Loucy (cell line): ENCODE data around the gene RAB6B.

Experiments used
- H2AFZ ChIP-seq: fragments of 200-600 bp; sonication (generic); 2 replicates; pipeline ENCODE4 v1.6.0; 2016; ENCODE audit warnings: antibody characterized with exemption, mild to moderate bottlenecking, low read length, moderate library complexity
- H3F3A ChIP-seq: fragments of 200-600 bp; 2 replicates; pipeline ENCODE4 v1.6.0; 2016; ENCODE audit warnings: antibody characterized with exemption, low read depth, mild to moderate bottlenecking
- H3K27me3 ChIP-seq: fragments of 200-600 bp; sonication (generic); 2 replicates; pipeline ENCODE4 v1.6.1; 2014; ENCODE audit warnings: low read length, mild to moderate bottlenecking; ENCODE audit not compliant: insufficient read depth, poor library complexity, severe bottlenecking
- H3K36me3 ChIP-seq: fragments of 200-600 bp; sonication (generic); 2 replicates; pipeline ENCODE4 v1.6.1; 2016; ENCODE audit warnings: low read length; ENCODE audit not compliant: insufficient read depth
- H3K4me1 ChIP-seq: fragments of 200-600 bp; sonication (generic); 2 replicates; pipeline ENCODE4 v1.5.1; 2014; ENCODE audit warnings: low read length, mild to moderate bottlenecking; ENCODE audit not compliant: insufficient read depth, poor library complexity, severe bottlenecking
- H3K4me2 ChIP-seq: fragments of 200-600 bp; sonication (generic); 2 replicates; pipeline ENCODE4 v1.6.0; 2014; ENCODE audit warnings: antibody characterized with exemption, low read length, low read depth, mild to moderate bottlenecking; ENCODE audit not compliant: poor library complexity, severe bottlenecking
- H3K4me3 ChIP-seq: fragments of 200-600 bp; sonication (generic); 2 replicates; pipeline ENCODE4 v1.5.1; 2014; ENCODE audit warnings: low read length, mild to moderate bottlenecking, mixed read lengths; ENCODE audit not compliant: poor library complexity, severe bottlenecking
- H3K79me2 ChIP-seq: fragments of 200-600 bp; sonication (generic); 2 replicates; pipeline ENCODE4 v1.6.1; 2014; ENCODE audit warnings: low read length; ENCODE audit not compliant: insufficient read depth
- H3K9ac ChIP-seq: fragments of 200-600 bp; sonication (generic); 2 replicates; pipeline ENCODE4 v1.6.0; 2014; ENCODE audit warnings: mild to moderate bottlenecking, low read depth, low read length, moderate library complexity; ENCODE audit not compliant: poor library complexity, severe bottlenecking
- H3K9me2 ChIP-seq: fragments of 200-600 bp; sonication (generic); replicated peaks from 2 replicates; pipeline ENCODE4 v1.6.1; 2016; ENCODE audit warnings: low read depth, low read length, mixed read lengths
- H3K9me3 ChIP-seq: fragments of 200-600 bp; sonication (generic); 2 replicates; pipeline ENCODE4 v1.6.1; 2014; ENCODE audit warnings: mild to moderate bottlenecking, antibody characterized with exemption, low read length, low read depth; ENCODE audit not compliant: insufficient read depth
- H4K20me1 ChIP-seq: fragments of 200-600 bp; sonication (generic); 2 replicates; pipeline ENCODE4 v1.6.0; 2014; ENCODE audit warnings: antibody characterized with exemption, low read length, mild to moderate bottlenecking; ENCODE audit not compliant: insufficient read depth, poor library complexity, severe bottlenecking
- CTCF ChIP-seq: fragments of 200-600 bp; sonication (generic); conservative IDR thresholded peaks from 2 replicates; pipeline ENCODE4 v1.5.1; 2014; ENCODE audit warnings: mild to moderate bottlenecking, antibody characterized with exemption, low read length
- EZH2phosphoT487 ChIP-seq: fragments of 200-600 bp; IDR thresholded peaks from 2 replicates; pipeline ENCODE4 v1.6.1; 2018; ENCODE audit warnings: antibody characterized with exemption, mild to moderate bottlenecking, moderate library complexity, borderline replicate concordance

The RAB6B gene

GRCh38 chr3:133901847-133902246 is 6.2 kb upstream of the RAB6B start:
- H3K4me3 ChIP-seq: no peak overlapping the region
- no peaks in the 10 kb centered on the region for H3K27me3 ChIP-seq
- H2AFZ ChIP-seq: no peak overlapping the region
- no peaks in the 10 kb centered on the region for H3K79me2 ChIP-seq
- no peak overlapping the region for H3K9ac ChIP-seq
- H4K20me1 ChIP-seq: no peaks in the 10 kb centered on the region
- H3K4me2 ChIP-seq: no peak overlapping the region
- H3K4me1 ChIP-seq: no peaks in the 10 kb centered on the region
- H3K9me3 ChIP-seq: no peaks in the 10 kb centered on the region
- TF ChIP-seq CTCF (no peak), EZH2phosphoT487 (no peak)
- H3K9me2 ChIP-seq: no peaks in the 10 kb centered on the region
- no peaks in the 10 kb centered on the region for H3K36me3 ChIP-seq
- no peaks in the 10 kb centered on the region for H3F3A ChIP-seq

- no peak overlapping the region for H2AFZ ChIP-seq
- no peak overlapping the region for H3K4me3 ChIP-seq
- peak; percentile 59 for TF ChIP-seq CTCF
- no peak for TF ChIP-seq EZH2phosphoT487
- no peaks in the 10 kb centered on the region for H3K4me1 ChIP-seq
- H3F3A ChIP-seq: no peaks in the 10 kb centered on the region
- H4K20me1 ChIP-seq: no peaks in the 10 kb centered on the region
- no peaks in the 10 kb centered on the region for H3K79me2 ChIP-seq
- no peak overlapping the region for H3K9ac ChIP-seq
- H3K9me3 ChIP-seq: no peaks in the 10 kb centered on the region
- H3K27me3 ChIP-seq: peaks cover 3% of the 10 kb centered on the region
- H3K36me3 ChIP-seq: no peaks in the 10 kb centered on the region
- H3K4me2 ChIP-seq: no peak overlapping the region
- no peaks in the 10 kb centered on the region for H3K9me2 ChIP-seq
Measured at GRCh38 chr3:133901083-133901482, 5.4 kb upstream of the RAB6B start.

DNA sequence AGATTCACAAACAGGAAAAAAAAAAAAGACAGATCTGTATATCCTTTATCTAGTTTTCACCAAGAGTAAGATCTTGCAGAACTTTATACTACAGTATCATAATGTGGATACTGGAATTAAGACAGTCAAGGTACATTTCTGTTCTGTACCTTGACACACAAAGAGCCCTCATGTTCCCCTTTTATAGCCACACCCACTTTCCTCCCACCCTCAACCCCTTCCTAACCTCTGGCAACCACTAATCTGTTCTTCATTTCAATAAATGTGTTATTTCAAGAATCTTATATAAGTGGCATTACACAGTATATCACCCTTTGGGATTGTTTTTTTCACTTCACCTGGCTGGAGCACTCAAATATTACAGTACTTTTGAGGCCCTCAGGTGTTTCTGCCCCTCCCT is 3.6 kb upstream of the RAB6B start:
- no peak overlapping the region for H2AFZ ChIP-seq
- H3K9me2 ChIP-seq: no peaks in the 10 kb centered on the region
- TF ChIP-seq EZH2phosphoT487: no peak
- TF ChIP-seq CTCF: no peak
- H3K9ac ChIP-seq: no peak overlapping the region
- no peaks in the 10 kb centered on the region for H3K4me1 ChIP-seq
- H3F3A ChIP-seq: no peaks in the 10 kb centered on the region
- no peaks in the 10 kb centered on the region for H3K79me2 ChIP-seq
- no peak overlapping the region for H3K4me3 ChIP-seq
- H3K4me2 ChIP-seq: no peak overlapping the region
- H3K27me3 ChIP-seq: peaks cover 12% of the 10 kb centered on the region
- no peaks in the 10 kb centered on the region for H3K36me3 ChIP-seq
- H4K20me1 ChIP-seq: no peaks in the 10 kb centered on the region
- H3K9me3 ChIP-seq: no peaks in the 10 kb centered on the region
